Calu3 (cell line): ENCODE measurements around the gene TMEM185A. TPM values are rescaled to one million over a fixed set of nuclear protein-coding genes. Genes with fewer than 3 reads are reported as not detected.

ENCODE experiments used
- BruUV-seq: library from RNA; stranded (reverse); fragments of 400-500 nt; replicated peaks from 2 replicates; lab custom pipeline; 2021; lab: Mats Ljungman, UMichigan
- CTCF ChIA-PET: fragments of 300-600 bp; sonication (Branson Sonifier 250); formaldehyde crosslinking; loops from one replicate; lab custom pipeline; 2022; ENCODE audit warnings: antibody characterized with exemption; lab: Charles Lee
- DNase-seq: peaks from one replicate; pipeline ENCODE4 v3.0.0; 2022
- H3K27ac Mint-ChIP-seq: one replicate; pipeline ENCODE4 v1.8.0; 2022; ENCODE audit warnings: mixed read lengths; ENCODE audit not compliant: unreplicated experiment
- H3K27me3 Mint-ChIP-seq: one replicate; pipeline ENCODE4 v1.8.0; 2022; ENCODE audit warnings: mixed read lengths; ENCODE audit not compliant: unreplicated experiment
- H3K36me3 Mint-ChIP-seq: one replicate; pipeline ENCODE4 v1.8.0; 2022; ENCODE audit warnings: mild to moderate bottlenecking, moderate library complexity, mixed read lengths; ENCODE audit not compliant: insufficient read depth, unreplicated experiment
- H3K4me1 Mint-ChIP-seq: one replicate; pipeline ENCODE4 v1.8.0; 2022; ENCODE audit warnings: mild to moderate bottlenecking, low read depth, mixed read lengths; ENCODE audit not compliant: unreplicated experiment
- H3K4me3 Mint-ChIP-seq: one replicate; pipeline ENCODE4 v1.8.0; 2022; ENCODE audit warnings: mild to moderate bottlenecking, low read depth, moderate library complexity, mixed read lengths; ENCODE audit not compliant: unreplicated experiment
- H3K9me3 Mint-ChIP-seq: one replicate; pipeline ENCODE4 v1.8.0; 2022; ENCODE audit warnings: low read depth, mixed read lengths; ENCODE audit not compliant: unreplicated experiment
- CTCF ChIP-seq: fragments of 200-600 bp; IDR thresholded peaks from one replicate; pipeline ENCODE4 v1.8.0; 2022; ENCODE audit warnings: antibody characterized with exemption; ENCODE audit not compliant: unreplicated experiment
- intact Hi-C: fragments of 100-400 bp; cut with micrococcal nuclease; formaldehyde crosslinking; loops from one replicate; pipeline ENCODE4 v1.10.0; 2022; ENCODE audit not compliant: unreplicated experiment
- total RNA-seq: library from RNA; stranded (reverse); gene quantifications from 2 replicates; pipeline ENCODE4 v1.2.3, GENCODE V29; 2022

Gene TMEM185A
- total RNA-seq, 1 experiment from 2014 or later, result 33.9 TPM

- Mint-ChIP-seq H3K27ac (no peak overlapping the region), H3K4me1 (no peaks in the 10 kb centered on the region), H3K36me3 (no peaks in the 10 kb centered on the region), H3K9me3 (no peaks in the 10 kb centered on the region), H3K4me3 (no peak overlapping the region), H3K27me3 (peaks cover 33% of the 10 kb centered on the region)
- TF ChIP-seq CTCF, result no peak
- no peak for DNase-seq
- BruUV-seq, result no TSS peak
- CTCF ChIA-PET, result no interaction called here
- intact Hi-C loops, result no loop called here
Measured at GRCh38 chrX:149643496-149643895, 11.9 kb upstream of the TMEM185A start.

DNA sequence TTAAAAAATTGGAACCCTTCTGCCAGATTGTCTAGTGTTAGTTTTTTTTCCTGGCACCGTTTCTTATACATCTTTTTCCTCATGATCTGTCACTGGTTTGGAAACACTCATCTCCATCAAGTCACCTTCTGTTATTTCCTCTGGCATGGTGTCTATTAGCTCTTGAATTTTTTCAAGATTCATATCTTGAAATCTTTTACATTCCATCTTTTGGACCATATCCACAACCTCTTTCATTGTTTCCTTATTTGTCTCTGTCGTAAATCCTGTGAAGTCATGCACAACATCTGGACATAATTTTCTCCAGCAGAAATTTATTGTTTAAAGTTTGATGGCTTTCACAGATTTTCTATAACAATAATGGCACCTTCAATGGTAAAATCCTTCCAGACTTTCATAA is 10.2 kb upstream of the TMEM185A start:
- H3K9me3 Mint-ChIP-seq, result no peaks in the 10 kb centered on the region
- H3K4me1 Mint-ChIP-seq, result no peaks in the 10 kb centered on the region

DNA sequence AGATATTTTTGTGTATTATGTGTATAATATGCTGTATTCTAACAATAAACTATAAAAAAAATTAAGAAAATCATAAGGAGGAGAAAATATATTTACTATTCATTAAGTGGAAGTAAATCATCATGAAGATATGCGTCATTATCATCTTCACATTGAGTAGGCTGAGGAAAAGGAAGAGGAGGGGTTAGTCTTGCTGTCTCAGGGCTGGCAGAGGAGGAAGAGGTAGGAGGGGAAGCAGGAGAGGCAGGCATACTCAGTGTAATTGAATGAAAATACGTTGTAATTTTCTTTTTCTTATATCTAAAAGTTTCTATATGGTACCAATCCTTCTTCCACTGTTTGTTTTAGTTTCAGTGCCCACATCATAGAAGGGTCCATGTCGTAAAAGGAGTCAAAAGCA is 9.8 kb upstream of the TMEM185A start:
- BruUV-seq, result no TSS peak
- no peaks in the 10 kb centered on the region for H3K9me3 Mint-ChIP-seq
- CTCF ChIA-PET, result no interaction called here

More for the DNA sequence above, 10.2 kb upstream of the TMEM185A start:
- TF ChIP-seq CTCF, result no peak
- H3K36me3 Mint-ChIP-seq, result no peaks in the 10 kb centered on the region
- no peak overlapping the region for H3K27ac Mint-ChIP-seq
- H3K27me3 Mint-ChIP-seq, result peaks cover 32% of the 10 kb centered on the region
- no peak for DNase-seq
- intact Hi-C loops, result no loop called here
- CTCF ChIA-PET, result no interaction called here
- no peak overlapping the region for H3K4me3 Mint-ChIP-seq
- BruUV-seq, result no TSS peak

GRCh38 chrX:149639568-149639967 is 8.0 kb upstream of the TMEM185A start:
- no peak for TF ChIP-seq CTCF
- H3K4me3 Mint-ChIP-seq, result no peak overlapping the region
- H3K27ac Mint-ChIP-seq, result no peak overlapping the region
- H3K4me1 Mint-ChIP-seq, result no peaks in the 10 kb centered on the region
- no TSS peak for BruUV-seq
- DNase-seq, result no peak
- H3K36me3 Mint-ChIP-seq, result no peaks in the 10 kb centered on the region
- intact Hi-C loops, result no loop called here
- peaks cover 43% of the 10 kb centered on the region for H3K27me3 Mint-ChIP-seq
- H3K9me3 Mint-ChIP-seq, result no peaks in the 10 kb centered on the region
- CTCF ChIA-PET, result no interaction called here

More for the DNA sequence above, 9.8 kb upstream of the TMEM185A start:
- DNase-seq, result no peak
- Mint-ChIP-seq H3K4me3 (no peak overlapping the region), H3K36me3 (no peaks in the 10 kb centered on the region), H3K4me1 (no peaks in the 10 kb centered on the region), H3K27me3 (peaks cover 32% of the 10 kb centered on the region), H3K27ac (no peak overlapping the region)
- intact Hi-C loops, result no loop called here
- no peak for TF ChIP-seq CTCF
